ENCODE measurements around the gene COL1A2.

COL1A2 gene

GRCh38 chr7:94380264-94380663 lies 14.4 kb upstream of the COL1A2 start:
- no peak for TF ChIP-seq CTCF (IDR thresholded peaks at IDR 0.05; ENCODE audit: borderline replicate concordance, insufficient read depth, low read depth, low read length)
- no peak overlapping the region for H3K4me3 ChIP-seq (ENCODE audit: low read depth, low read length)

GRCh38 chr7:94382132-94382531 lies 12.6 kb upstream of the COL1A2 start:
- no peak overlapping the region for H3K4me3 ChIP-seq (ENCODE audit: low read depth, low read length)
- no peak for TF ChIP-seq CTCF (IDR thresholded peaks at IDR 0.05; ENCODE audit: borderline replicate concordance, insufficient read depth, low read depth, low read length)

- TF ChIP-seq CTCF (IDR thresholded peaks at IDR 0.05; ENCODE audit: borderline replicate concordance, insufficient read depth, low read depth, low read length) = no peak
- H3K4me3 ChIP-seq (ENCODE audit: low read depth, low read length) = no peak overlapping the region
Observed at GRCh38 chr7:94382746-94383145, 11.9 kb upstream of the COL1A2 start.

- TF ChIP-seq CTCF (IDR thresholded peaks at IDR 0.05; ENCODE audit: borderline replicate concordance, insufficient read depth, low read depth, low read length) = no peak
- H3K4me3 ChIP-seq (ENCODE audit: low read depth, low read length) = no peak overlapping the region
Observed at GRCh38 chr7:94384315-94384714, 10.4 kb upstream of the COL1A2 start.

- no peak overlapping the region for H3K4me3 ChIP-seq (ENCODE audit: low read depth, low read length)
- no peak for TF ChIP-seq CTCF (IDR thresholded peaks at IDR 0.05; ENCODE audit: borderline replicate concordance, insufficient read depth, low read depth, low read length)
Observed at GRCh38 chr7:94386416-94386815, 8.3 kb upstream of the COL1A2 start.

- TF ChIP-seq CTCF (IDR thresholded peaks at IDR 0.05; ENCODE audit: borderline replicate concordance, insufficient read depth, low read depth, low read length) = no peak
- no peak overlapping the region for H3K4me3 ChIP-seq (ENCODE audit: low read depth, low read length)
Observed at GRCh38 chr7:94388540-94388939, 6.2 kb upstream of the COL1A2 start.

- no peak overlapping the region for H3K4me3 ChIP-seq (ENCODE audit: low read depth, low read length)
- no peak for TF ChIP-seq CTCF (IDR thresholded peaks at IDR 0.05; ENCODE audit: borderline replicate concordance, insufficient read depth, low read depth, low read length)
Observed at GRCh38 chr7:94389381-94389780, 5.3 kb upstream of the COL1A2 start.

All from GM12875 (cell line).